GM23338 (cell line): ENCODE results near the gene CCL23. TPM values are rescaled to one million over a fixed set of nuclear protein-coding genes. Genes with fewer than 3 reads are reported as not detected.

Experiments used
- ATAC-seq: fragments of 200-7000 bp; cut with Tn5 transposase; 3 replicates; pipeline ENCODE4 v1.9.1; 2020
- DNase-seq: peaks from one replicate; pipeline ENCODE4 v3.0.0-alpha.2; 2015; ENCODE audit warnings: low spot score
- H2AFZ ChIP-seq: fragments of 200-600 bp; sonication (generic); 2 replicates; pipeline ENCODE4 v1.8.0; 2016; ENCODE audit warnings: antibody characterized with exemption, mild to moderate bottlenecking, moderate library complexity
- H3F3A ChIP-seq: fragments of 200-600 bp; sonication (generic); replicated peaks from 2 replicates; pipeline ENCODE4 v1.8.0; 2017; ENCODE audit warnings: antibody characterized with exemption, mixed run types, low read depth
- H3K27ac ChIP-seq: fragments of 200-600 bp; sonication (generic); 2 replicates; pipeline ENCODE4 v1.6.1; 2016; ENCODE audit warnings: low read depth
- H3K27me3 ChIP-seq: fragments of 200-600 bp; sonication (generic); 2 replicates; pipeline ENCODE4 v1.8.0; 2016; ENCODE audit warnings: mild to moderate bottlenecking, mixed run types, moderate library complexity; ENCODE audit not compliant: insufficient read depth
- H3K36me3 ChIP-seq: fragments of 200-600 bp; sonication (generic); 2 replicates; pipeline ENCODE4 v1.8.0; 2016; ENCODE audit warnings: mild to moderate bottlenecking; ENCODE audit not compliant: insufficient read depth
- H3K4me1 ChIP-seq: fragments of 200-600 bp; sonication (generic); 2 replicates; pipeline ENCODE4 v1.8.0; 2016; ENCODE audit warnings: mild to moderate bottlenecking, moderate library complexity; ENCODE audit not compliant: insufficient read depth
- H3K4me2 ChIP-seq: fragments of 200-600 bp; sonication (generic); 2 replicates; pipeline ENCODE4 v1.7.1; 2017; ENCODE audit warnings: mixed run types
- H3K4me3 ChIP-seq: fragments of 200-600 bp; sonication (generic); 2 replicates; pipeline ENCODE4 v1.6.1; 2016; ENCODE audit warnings: mixed run types
- H3K79me2 ChIP-seq: fragments of 200-600 bp; sonication (generic); replicated peaks from 2 replicates; pipeline ENCODE4 v1.8.0; 2017; ENCODE audit warnings: mild to moderate bottlenecking; ENCODE audit not compliant: insufficient read depth
- H3K9me2 ChIP-seq: fragments of 200-600 bp; sonication (generic); 2 replicates; pipeline ENCODE4 v1.8.0; 2017; ENCODE audit not compliant: insufficient read depth
- H4K20me1 ChIP-seq: fragments of 200-600 bp; sonication (generic); replicated peaks from 2 replicates; pipeline ENCODE4 v1.8.0; 2017; ENCODE audit warnings: mild to moderate bottlenecking; ENCODE audit not compliant: insufficient read depth
- H3K27ac Mint-ChIP-seq: 2 replicates; pipeline ENCODE4 v1.8.0; 2020; ENCODE audit warnings: inconsistent platforms, mild to moderate bottlenecking, moderate library complexity, mixed read lengths
- H3K27me3 Mint-ChIP-seq: 3 replicates; pipeline ENCODE4 v1.8.0; 2022; ENCODE audit warnings: low read depth, mild to moderate bottlenecking, moderate library complexity, mixed read lengths, inconsistent platforms; ENCODE audit not compliant: insufficient read depth, poor library complexity
- H3K36me3 Mint-ChIP-seq: 3 replicates; pipeline ENCODE4 v1.8.0; 2021; ENCODE audit warnings: low read depth, mild to moderate bottlenecking, inconsistent platforms, moderate library complexity, mixed read lengths
- H3K4me1 Mint-ChIP-seq: 3 replicates; pipeline ENCODE4 v1.8.0; 2020; ENCODE audit warnings: mild to moderate bottlenecking, inconsistent platforms, mixed read lengths
- H3K4me3 Mint-ChIP-seq: 3 replicates; pipeline ENCODE4 v1.8.0; 2021; ENCODE audit warnings: moderate library complexity, mild to moderate bottlenecking, inconsistent platforms, mixed read lengths
- H3K9me3 Mint-ChIP-seq: 3 replicates; pipeline ENCODE4 v1.8.0; 2020; ENCODE audit warnings: moderate library complexity, mild to moderate bottlenecking, inconsistent platforms, mixed read lengths
- CTCF ChIP-seq, 2 experiments: fragments of 200-600 bp in 1 of 2; sonication (generic) in 1 of 2; conservative IDR thresholded peaks; 2 replicates each; pipeline versions ENCODE4 v1.5.1 to v1.6.1; 2016 to 2017; ENCODE audit warnings: antibody characterized with exemption in 2 of 2, low read depth in 2 of 2, mild to moderate bottlenecking in 2 of 2, moderate library complexity in 1 of 2
- EZH2phosphoT487 ChIP-seq: fragments of 200-600 bp; sonication (generic); IDR thresholded peaks from one replicate; pipeline ENCODE4 v1.8.1; 2018; ENCODE audit warnings: antibody characterized with exemption; ENCODE audit not compliant: unreplicated experiment
- NANOG ChIP-seq: IDR thresholded peaks from 2 replicates; pipeline ENCODE4 v1.6.1; 2016; ENCODE audit warnings: antibody characterized with exemption, borderline replicate concordance
- POLR2AphosphoS5 ChIP-seq: IDR thresholded peaks from 2 replicates; pipeline ENCODE4 v1.6.1; 2016; ENCODE audit warnings: antibody characterized with exemption, low read depth
- REST ChIP-seq: IDR thresholded peaks from one replicate; pipeline ENCODE4 v1.6.1; 2018; ENCODE audit warnings: antibody characterized with exemption; ENCODE audit not compliant: unreplicated experiment
- STAT1 ChIP-seq: IDR thresholded peaks from one replicate; pipeline ENCODE4 v1.6.1; 2016; ENCODE audit warnings: antibody characterized with exemption; ENCODE audit not compliant: unreplicated experiment
- ZNF331 ChIP-seq: fragments of 250-450 bp; sonication (Bioruptor Pico); IDR thresholded peaks from 2 replicates; pipeline ENCODE4 v1.5.0; 2020; ENCODE audit warnings: low read depth, mild to moderate bottlenecking, moderate library complexity
- ZNF462 ChIP-seq: fragments of 250-450 bp; sonication (Bioruptor Pico); IDR thresholded peaks from 2 replicates; pipeline ENCODE4 v1.5.0; 2020; ENCODE audit warnings: mild to moderate bottlenecking, moderate library complexity
- polyA plus RNA-seq: library from polyadenylated mRNA; unstranded; fragments of >200 nt; fragmentation: Nextera tagmentation; extraction: Ambion mirVana; gene quantifications from 2 replicates; pipeline ENCODE4 v1.2.1, GENCODE V29; 2016
- total RNA-seq: library from RNA; depleted of rRNA; stranded (reverse); fragments of >200 nt; shearing (Covaris generic); gene quantifications from 2 replicates; pipeline ENCODE4 v1.2.3, GENCODE V29; 2014

CCL23 gene
- total and polyA plus RNA-seq, 2 experiments from 2014 or later: not detected

- no peak overlapping the region for H3K4me2 ChIP-seq
- no peaks in the 10 kb centered on the region for H3K36me3 Mint-ChIP-seq
Observed at GRCh38 chr17:36055171-36055570, 37.4 kb upstream of the CCL23 start.

DNA sequence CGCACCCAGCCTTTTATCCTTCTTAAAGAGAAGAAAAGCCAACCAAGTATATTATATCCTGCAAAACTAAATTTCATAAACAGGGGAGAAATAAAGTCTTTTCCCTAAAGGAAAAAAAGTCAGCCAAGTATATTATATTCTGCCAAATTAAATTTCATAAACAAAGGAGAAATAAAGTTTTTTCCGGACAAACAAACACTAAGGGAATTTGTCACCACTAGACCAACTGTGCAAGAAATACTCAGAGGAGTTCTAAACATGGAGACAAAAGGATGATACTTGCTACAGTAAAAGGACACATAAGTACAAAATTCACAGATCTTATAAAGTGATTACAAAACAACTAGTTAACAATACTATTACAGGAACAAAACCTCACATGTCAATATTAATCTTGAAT lies 31.9 kb upstream of the CCL23 start:
- no peak overlapping the region for H2AFZ ChIP-seq
- Mint-ChIP-seq H3K4me3 (no peak overlapping the region), H3K36me3 (no peaks in the 10 kb centered on the region), H3K9me3 (peaks cover 22% of the 10 kb centered on the region), H3K4me1 (no peaks in the 10 kb centered on the region), H3K27me3 (peaks cover 2% of the 10 kb centered on the region), H3K27ac (no peak overlapping the region)
- DNase-seq (no peak), ATAC-seq (no peak)
- H3K4me3 ChIP-seq: no peak overlapping the region
- no peaks in the 10 kb centered on the region for H3K4me1 ChIP-seq
- no peak overlapping the region for H3K27ac ChIP-seq
- no peaks in the 10 kb centered on the region for H3K79me2 ChIP-seq
- H3K4me2 ChIP-seq: no peak overlapping the region
- H3K9me2 ChIP-seq: no peaks in the 10 kb centered on the region; the same call in 1 of the 2 replicates
- no peaks in the 10 kb centered on the region for H3K27me3 ChIP-seq
- no peaks in the 10 kb centered on the region for H3F3A ChIP-seq
- H4K20me1 ChIP-seq: no peaks in the 10 kb centered on the region
- H3K36me3 ChIP-seq: 0 out of 2 replicates have a peak, but pooled peaks cover 3% of the 10 kb centered on the region
- no peak for TF ChIP-seq CTCF (conservative IDR thresholded peaks at IDR 0.05; ENCODE audit: low read depth in 2 of 2)
- TF ChIP-seq NANOG: no peak
- TF ChIP-seq ZNF462 (CRISPR knock-in tag): no peak
- no peak for TF ChIP-seq ZNF331

More at GRCh38 chr17:36055171-36055570, 37.4 kb upstream of the CCL23 start:
- H3K27me3 ChIP-seq: no peaks in the 10 kb centered on the region
- no peaks in the 10 kb centered on the region for H3K79me2 ChIP-seq
- ATAC-seq: no peak
- TF ChIP-seq POLR2AphosphoS5 (no peak), EZH2phosphoT487 (no peak), REST (no peak), STAT1 (no peak)
- no peak for DNase-seq
- no peak overlapping the region for H3K4me3 Mint-ChIP-seq
- H4K20me1 ChIP-seq: no peaks in the 10 kb centered on the region
- no peaks in the 10 kb centered on the region for H3K4me1 Mint-ChIP-seq
- peaks cover 4% of the 10 kb centered on the region for H3K9me2 ChIP-seq
- H3K36me3 ChIP-seq: 0 out of 2 replicates have a peak, but pooled peaks cover 3% of the 10 kb centered on the region
- no peak overlapping the region for H3K4me3 ChIP-seq
- no peak overlapping the region for H3K27ac ChIP-seq
- peaks cover 11% of the 10 kb centered on the region for H3K9me3 Mint-ChIP-seq
- no peak overlapping the region for H3K27ac Mint-ChIP-seq
- H3K27me3 Mint-ChIP-seq: peaks cover 2% of the 10 kb centered on the region
- H2AFZ ChIP-seq: no peak overlapping the region
- no peaks in the 10 kb centered on the region for H3F3A ChIP-seq
- no peaks in the 10 kb centered on the region for H3K4me1 ChIP-seq
